Measurements from ENCODE around the gene SNTN. TPM values are rescaled to one million over a fixed set of nuclear protein-coding genes. Genes with fewer than 3 reads are reported as not detected.

The SNTN gene
- total RNA-seq, 1 donor from 2014 or later: not detected

GRCh38 chr3:63674586-63674985 lies 22.1 kb downstream of the SNTN start:
- no peak for DNase-seq

- DNase-seq: no peak
Observed at GRCh38 chr3:63679186-63679585, 26.7 kb downstream of the SNTN start.

- DNase-seq: no peak
Observed at GRCh38 chr3:63684081-63684480, 31.6 kb downstream of the SNTN start.

- no peak for DNase-seq
Observed at GRCh38 chr3:63685340-63685739, 32.9 kb downstream of the SNTN start.

- no peak for DNase-seq
Observed at GRCh38 chr3:63687278-63688225, 35.1 kb downstream of the SNTN start.

- no peak for DNase-seq
Observed at GRCh38 chr3:63689285-63689684, 36.8 kb downstream of the SNTN start.

GRCh38 chr3:63693351-63693750 lies 40.9 kb downstream of the SNTN start:
- no peak for DNase-seq

GRCh38 chr3:63705092-63705645 lies 52.7 kb downstream of the SNTN start:
- no peak for DNase-seq

- DNase-seq: no peak
Observed at GRCh38 chr3:63706321-63707085, 54.0 kb downstream of the SNTN start.

GRCh38 chr3:63707731-63708130 lies 55.3 kb downstream of the SNTN start:
- DNase-seq: no peak

- no peak for DNase-seq
Observed at GRCh38 chr3:63709576-63709975, 57.1 kb downstream of the SNTN start.

Other genes starting within 250 kb of the SNTN start
- not detected for gene C3orf49, start 166.6 kb downstream of the SNTN start, total RNA-seq
- 34.8 TPM for gene THOC7, start 211.1 kb downstream of the SNTN start, total RNA-seq
- 10.9 TPM for gene ATXN7, start 211.2 kb downstream of the SNTN start, total RNA-seq

All from occipital lobe (tissue), 2 donors.